Stimulated activated CD8-positive, alpha-beta memory T cell treated with anti-CD3 and anti-CD28 coated beads, Interleukin-15, amount 100 ng/mL, for 48 hours (primary cell): Measurements from ENCODE around the gene PIP4K2A.
"Not testable (repeated sequence)": the region's sequence is repeated elsewhere in the genome, so short reads cannot be mapped to it uniquely, and the experiment has no call there.

Experiments
- DNase-seq, 2 donors: peaks; one replicate each; pipeline ENCODE4 v3.0.0-alpha.2; 2020; ENCODE audit warnings: low read depth in 2 of 2

The PIP4K2A gene

GRCh38 chr10:22719406-22720042 is 5.1 kb upstream of the PIP4K2A start:
- no peak for DNase-seq

- DNase-seq, result not testable (repeated sequence)
These were observed 4.3 kb upstream of the PIP4K2A start for GRCh38 chr10:22718659-22719058.

GRCh38 chr10:22717728-22718127 is 3.4 kb upstream of the PIP4K2A start:
- DNase-seq, result no peak

- DNase-seq, result no peak
These were observed 2.6 kb upstream of the PIP4K2A start for GRCh38 chr10:22716943-22717342.

- no peak for DNase-seq
These were observed 880 bp upstream of the PIP4K2A start for GRCh38 chr10:22715290-22715625.

GRCh38 chr10:22713853-22714478 is 412 bp downstream of the PIP4K2A start:
- peak in 1 of 2 donors; percentile 21 for DNase-seq

GRCh38 chr10:22712956-22713852 is 1.2 kb downstream of the PIP4K2A start:
- DNase-seq, result peak in 1 of 2 donors; percentile 17

GRCh38 chr10:22712211-22712955 is 2.0 kb downstream of the PIP4K2A start:
- DNase-seq, result no peak

DNA sequence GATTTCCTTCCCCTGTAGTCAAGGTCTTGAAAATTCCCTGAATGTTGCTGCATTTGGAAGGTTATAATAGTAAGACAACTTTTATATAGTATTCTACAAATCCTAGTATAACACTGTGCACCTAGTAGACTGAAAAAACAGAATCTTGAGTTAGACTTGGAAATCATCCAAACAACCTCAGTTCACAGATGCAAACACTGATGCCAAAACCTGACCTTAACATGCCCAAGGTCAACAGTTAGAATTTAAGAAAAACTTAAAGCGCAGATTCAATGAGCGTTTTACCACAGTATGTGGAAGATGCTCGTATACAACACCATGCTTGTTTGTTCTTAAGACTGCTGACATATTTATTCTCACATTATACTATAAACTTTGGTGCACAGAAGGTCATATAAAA is 3.0 kb downstream of the PIP4K2A start:
- no peak for DNase-seq

- no peak for DNase-seq
These were observed 4.1 kb downstream of the PIP4K2A start for GRCh38 chr10:22710139-22710745.

- DNase-seq, result no peak
These were observed 5.6 kb downstream of the PIP4K2A start for GRCh38 chr10:22708772-22709171.

DNA sequence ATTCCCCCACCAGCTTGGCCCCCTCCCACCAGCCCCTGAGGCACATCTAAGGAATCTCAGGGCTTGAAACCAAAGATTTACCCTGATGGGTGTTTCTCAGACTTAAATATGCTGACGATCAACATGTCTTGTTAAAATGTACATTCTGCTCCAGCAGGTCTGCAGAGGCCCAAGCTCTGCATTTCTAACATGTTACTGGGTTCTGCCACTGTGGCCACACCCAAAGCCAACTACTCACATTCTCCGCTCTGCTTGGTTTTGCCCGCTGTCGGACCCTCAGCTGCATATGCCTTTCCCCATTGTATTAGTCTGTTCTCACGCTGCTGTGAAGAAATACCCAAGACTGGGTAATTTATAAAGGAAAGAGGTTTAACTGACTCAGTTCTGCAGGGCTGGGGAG is 8.9 kb downstream of the PIP4K2A start:
- DNase-seq, result no peak

DNA sequence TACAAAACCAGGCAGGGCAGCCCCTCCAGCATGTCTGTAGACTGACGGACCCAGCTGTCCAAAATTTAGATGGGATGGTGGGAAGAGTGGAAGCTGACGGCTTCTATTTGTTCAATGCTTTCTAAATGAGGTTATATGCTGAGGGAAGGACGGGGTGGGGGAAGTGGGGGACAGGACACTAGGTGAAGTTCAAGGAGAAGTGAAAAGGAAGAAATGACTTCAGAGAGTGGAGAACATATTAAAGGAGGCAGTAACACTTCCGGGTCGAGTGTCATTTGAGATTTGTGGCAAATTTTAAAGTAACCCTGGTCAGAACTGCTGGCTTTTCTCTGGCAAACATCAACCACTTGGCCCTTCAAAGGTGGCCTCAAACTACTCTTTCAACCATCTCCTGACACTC is 9.4 kb downstream of the PIP4K2A start:
- DNase-seq, result no peak

DNA sequence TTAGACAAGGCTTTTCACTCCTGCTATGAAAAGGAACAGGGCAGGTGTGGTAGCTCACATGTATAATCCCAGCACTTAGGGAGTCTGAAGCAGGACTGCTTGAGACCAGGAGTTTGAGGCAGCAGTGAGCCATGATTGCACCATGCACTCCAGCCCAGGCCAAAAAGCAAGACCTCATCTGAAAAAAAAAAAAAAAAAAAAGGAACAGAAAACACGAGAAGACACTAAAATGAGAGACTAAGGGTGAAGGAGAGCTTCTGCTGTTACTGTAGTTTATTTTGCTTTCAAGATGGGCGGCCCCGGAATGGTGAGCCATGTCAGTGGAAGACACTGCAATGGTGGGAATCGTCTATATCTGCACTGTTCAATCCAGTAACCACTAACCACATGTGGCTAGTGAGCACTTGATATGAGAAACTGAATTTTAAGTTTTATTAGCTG is 9.9 kb downstream of the PIP4K2A start:
- no peak for DNase-seq

- no peak for DNase-seq
These were observed 12.0 kb downstream of the PIP4K2A start for GRCh38 chr10:22702348-22702747.

GRCh38 chr10:22701132-22701826 is 13.1 kb downstream of the PIP4K2A start:
- DNase-seq, result no peak

GRCh38 chr10:22700489-22700888 is 13.9 kb downstream of the PIP4K2A start:
- no peak for DNase-seq

- DNase-seq, result no peak
These were observed 14.4 kb downstream of the PIP4K2A start for GRCh38 chr10:22699976-22700375.

GRCh38 chr10:22698941-22699440 is 15.4 kb downstream of the PIP4K2A start:
- no peak for DNase-seq

- DNase-seq, result no peak
These were observed 16.6 kb downstream of the PIP4K2A start for GRCh38 chr10:22697800-22698199.

DNA sequence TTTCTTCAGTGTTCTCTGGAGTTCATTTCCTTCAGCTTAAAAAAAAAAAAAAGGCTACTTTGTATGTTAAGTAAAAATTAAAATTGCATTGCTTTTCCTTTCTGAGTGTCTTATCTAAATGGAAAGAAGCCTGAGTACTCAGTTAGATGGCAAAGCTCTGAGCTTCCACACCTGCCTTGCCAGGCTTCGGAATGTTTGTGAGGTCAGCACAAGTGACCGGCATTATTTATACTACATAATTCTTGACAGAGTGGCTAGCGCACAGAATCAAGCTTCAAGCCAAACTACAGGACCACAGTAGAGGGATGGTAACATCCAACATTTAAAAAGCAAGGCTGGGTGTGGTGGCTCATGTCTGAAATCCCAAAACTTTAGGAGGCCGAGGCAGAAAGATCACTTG is 17.3 kb downstream of the PIP4K2A start:
- DNase-seq, result no peak
